ENCODE measurements around the gene FADS6.

Gene FADS6

DNA sequence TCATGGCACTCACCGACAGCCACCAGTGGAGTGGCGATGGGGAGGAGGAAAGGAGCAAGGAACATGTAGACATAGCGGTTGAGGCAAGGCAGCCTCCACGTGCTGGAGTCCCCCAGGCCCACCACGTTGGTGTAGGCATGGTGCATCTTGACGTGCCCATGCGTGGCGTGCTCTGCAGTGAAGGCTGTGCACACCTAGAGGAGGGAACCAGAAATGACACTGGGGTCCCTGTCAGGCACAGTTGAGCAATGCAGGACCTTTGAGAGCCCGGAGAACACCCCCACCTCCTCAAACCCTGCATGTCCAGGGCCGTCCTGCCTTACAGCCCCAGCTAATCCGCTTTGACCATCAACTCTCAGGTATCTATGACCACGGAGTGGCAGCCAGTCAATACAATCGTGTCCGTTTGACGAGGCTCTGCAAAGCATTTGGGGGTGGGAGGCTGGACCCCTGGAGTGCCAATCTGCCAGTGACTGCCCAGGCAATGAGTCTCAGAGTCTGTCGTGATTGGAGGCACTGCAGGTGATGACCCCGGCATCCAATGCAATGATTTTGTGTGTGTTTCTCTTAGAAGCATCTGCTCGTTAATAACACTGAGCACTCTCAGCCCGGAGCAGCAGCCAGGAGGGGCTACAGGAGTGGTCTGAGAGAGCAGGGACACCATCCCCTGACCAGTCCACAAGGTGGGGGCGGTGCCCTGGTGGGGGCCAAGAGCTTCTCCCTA, 10.8 kb downstream of the FADS6 start:
- DNase-seq (ENCODE audit: low read depth), result no peak
- H3K4me3 ChIP-seq (ENCODE audit: low read length), result no peak overlapping the region
- TF ChIP-seq, protein P1, sequence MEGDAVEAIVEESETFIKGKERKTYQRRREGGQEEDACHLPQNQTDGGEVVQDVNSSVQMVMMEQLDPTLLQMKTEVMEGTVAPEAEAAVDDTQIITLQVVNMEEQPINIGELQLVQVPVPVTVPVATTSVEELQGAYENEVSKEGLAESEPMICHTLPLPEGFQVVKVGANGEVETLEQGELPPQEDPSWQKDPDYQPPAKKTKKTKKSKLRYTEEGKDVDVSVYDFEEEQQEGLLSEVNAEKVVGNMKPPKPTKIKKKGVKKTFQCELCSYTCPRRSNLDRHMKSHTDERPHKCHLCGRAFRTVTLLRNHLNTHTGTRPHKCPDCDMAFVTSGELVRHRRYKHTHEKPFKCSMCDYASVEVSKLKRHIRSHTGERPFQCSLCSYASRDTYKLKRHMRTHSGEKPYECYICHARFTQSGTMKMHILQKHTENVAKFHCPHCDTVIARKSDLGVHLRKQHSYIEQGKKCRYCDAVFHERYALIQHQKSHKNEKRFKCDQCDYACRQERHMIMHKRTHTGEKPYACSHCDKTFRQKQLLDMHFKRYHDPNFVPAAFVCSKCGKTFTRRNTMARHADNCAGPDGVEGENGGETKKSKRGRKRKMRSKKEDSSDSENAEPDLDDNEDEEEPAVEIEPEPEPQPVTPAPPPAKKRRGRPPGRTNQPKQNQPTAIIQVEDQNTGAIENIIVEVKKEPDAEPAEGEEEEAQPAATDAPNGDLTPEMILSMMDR (conservative IDR thresholded peaks at IDR 0.05; ENCODE audit: low read length), result no peak

DNA sequence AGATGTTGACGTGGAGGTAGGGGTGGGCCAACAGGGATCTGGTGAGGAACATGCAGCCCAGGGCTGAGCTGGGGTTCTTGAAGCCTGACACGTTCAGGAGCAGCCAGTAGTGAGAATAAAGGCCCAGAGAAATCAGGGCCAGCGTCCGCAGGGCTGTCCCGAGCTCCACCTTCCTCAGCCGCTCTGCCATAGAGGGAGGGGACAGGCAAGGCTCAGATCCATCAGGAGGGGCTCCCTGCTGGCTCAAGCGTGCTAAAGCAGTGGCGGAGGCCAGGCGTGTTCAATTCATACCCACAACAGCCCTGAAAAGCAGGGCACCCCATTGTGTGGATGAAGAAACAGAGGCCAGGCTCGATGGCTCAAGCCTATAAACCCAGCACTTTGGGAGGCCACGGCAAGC, 12.4 kb downstream of the FADS6 start:
- H3K4me3 ChIP-seq (ENCODE audit: low read length), result no peak overlapping the region
- TF ChIP-seq, protein P1 (conservative IDR thresholded peaks at IDR 0.05; ENCODE audit: low read length), result no peak
- no peak for DNase-seq (ENCODE audit: low read depth)

DNA sequence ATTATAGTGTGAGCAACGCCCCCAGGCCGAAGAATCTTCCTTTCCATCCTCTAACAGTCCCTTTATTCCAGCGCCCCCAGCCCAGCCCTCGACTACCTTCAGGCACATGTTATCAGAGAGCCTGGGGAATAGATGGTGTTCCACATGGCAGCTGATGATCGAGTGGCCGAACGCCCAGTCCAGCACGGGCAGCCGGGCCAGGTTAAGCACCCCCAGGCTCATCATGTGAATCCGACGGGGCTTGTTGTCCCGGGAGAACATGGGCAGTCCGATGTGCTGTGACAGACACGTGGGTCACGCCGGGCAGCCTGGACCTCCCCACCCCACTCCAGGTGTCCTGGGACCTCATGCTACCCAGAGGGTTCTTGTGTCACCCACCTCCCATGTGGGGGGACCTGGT, 14.1 kb downstream of the FADS6 start:
- TF ChIP-seq, protein P1 (conservative IDR thresholded peaks at IDR 0.05; ENCODE audit: low read length), result no peak
- H3K4me3 ChIP-seq (ENCODE audit: low read length), result no peak overlapping the region
- no peak for DNase-seq (ENCODE audit: low read depth)

DNA sequence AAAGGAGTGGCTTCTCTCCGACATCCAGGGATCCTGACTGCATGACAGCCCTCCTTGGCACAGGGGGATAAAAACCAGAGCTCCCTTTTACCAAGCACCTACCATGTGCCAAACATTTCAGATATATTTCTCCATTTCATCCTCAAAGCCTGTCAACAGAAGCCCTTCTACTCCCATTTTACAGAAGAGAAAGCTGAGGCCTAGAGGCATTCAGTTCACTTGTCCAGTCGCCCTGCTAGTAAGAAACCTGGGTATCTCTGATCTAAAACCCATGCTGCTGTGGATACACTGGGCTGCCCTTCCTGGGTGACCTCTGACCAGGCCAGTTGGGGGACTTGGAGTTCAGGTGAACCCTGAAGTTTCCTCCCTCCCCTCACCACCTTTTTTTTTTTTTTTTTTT, 14.8 kb downstream of the FADS6 start:
- TF ChIP-seq, protein P1 (conservative IDR thresholded peaks at IDR 0.05; ENCODE audit: low read length), result no peak
- no peak for DNase-seq (ENCODE audit: low read depth)
- H3K4me3 ChIP-seq (ENCODE audit: low read length), result no peak overlapping the region

DNA sequence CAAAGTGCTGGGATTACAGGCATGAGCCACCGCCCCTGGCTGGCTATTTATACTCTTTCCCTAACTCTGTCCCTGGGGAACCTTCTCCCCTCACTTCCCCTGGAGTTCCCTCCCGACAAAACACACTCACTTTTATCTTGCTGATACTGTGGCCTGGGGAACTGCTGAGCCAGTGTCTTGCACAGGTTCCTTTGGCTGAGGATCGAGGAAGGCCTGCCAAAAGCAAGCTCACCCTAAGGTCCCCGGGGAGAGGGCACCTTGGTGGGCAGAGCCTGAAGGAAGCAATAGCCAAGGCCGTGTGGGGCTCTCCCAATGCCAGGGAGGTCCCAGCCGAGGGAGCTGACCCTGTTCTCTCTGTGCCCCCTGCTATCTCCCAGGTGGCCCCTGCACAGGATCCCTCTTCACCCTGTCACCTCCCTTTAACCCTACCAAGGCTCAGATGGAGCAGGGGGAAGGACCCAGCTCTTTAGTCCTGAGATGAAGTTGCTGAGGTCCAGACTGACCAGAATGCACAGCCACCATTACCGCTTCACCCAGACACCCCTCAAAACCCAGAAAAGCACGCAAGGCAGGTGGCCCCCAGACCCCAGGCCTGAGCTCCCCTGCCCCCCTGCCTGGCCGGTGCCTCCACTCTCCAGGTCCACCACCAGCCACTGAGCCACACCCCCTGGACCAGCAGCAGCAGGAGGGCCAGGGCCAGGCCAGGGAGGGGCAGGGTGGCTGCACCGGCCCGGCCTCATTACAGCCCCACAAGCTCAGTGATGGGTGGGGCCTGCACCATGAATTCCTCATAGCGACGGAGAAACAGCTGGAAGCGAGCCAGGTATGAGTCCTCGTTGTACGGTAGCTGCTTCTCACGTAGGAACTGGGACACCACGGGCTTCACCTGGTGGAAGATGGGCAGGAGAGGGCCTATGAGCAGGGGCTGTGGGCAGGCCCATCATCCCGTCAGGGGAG, 15.6 kb downstream of the FADS6 start:
- no peak for DNase-seq (ENCODE audit: low read depth)
- H3K4me3 ChIP-seq (ENCODE audit: low read length), result no peak overlapping the region
- TF ChIP-seq, protein P1 (conservative IDR thresholded peaks at IDR 0.05; ENCODE audit: low read length), result no peak

DNA sequence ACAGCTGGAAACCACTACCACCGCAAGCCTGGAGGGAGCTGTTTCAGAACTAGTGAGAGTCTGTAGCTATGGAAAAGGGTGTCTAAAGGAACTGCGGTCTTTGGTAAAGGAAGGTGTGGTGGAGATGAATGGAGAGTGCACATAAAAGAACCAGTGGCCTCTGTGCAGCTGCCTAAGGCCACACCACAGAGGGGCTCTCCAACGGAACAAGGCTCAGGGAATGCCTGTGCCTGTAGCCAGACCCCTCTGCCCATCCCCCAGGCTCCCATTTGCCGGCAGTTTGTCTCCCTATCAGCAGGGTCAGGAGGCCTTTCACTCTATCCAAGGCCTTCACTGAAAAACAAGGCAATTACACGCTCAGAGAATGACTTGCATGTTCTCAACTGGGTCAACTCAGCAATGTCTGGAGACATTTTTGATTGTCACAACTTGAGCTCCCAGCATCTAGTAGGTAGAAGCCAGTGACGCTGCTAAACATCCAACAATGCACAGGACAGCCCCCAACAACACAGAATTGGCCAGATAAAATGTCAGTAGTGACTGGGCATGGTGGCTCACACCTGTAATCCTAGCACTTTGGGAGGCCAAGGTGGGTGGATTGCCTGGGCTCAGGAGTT, 17.3 kb downstream of the FADS6 start:
- TF ChIP-seq, protein P1 (conservative IDR thresholded peaks at IDR 0.05; ENCODE audit: low read length), result no peak
- H3K4me3 ChIP-seq (ENCODE audit: low read length), result no peak overlapping the region
- no peak for DNase-seq (ENCODE audit: low read depth)
